B cell (primary cell): Measurements from ENCODE around the gene L3MBTL4. TPM values are rescaled to one million over a fixed set of nuclear protein-coding genes. Genes with fewer than 3 reads are reported as not detected.

Source experiments
- ATAC-seq: fragments of 200-7000 bp; cut with Tn5 transposase; one replicate; pipeline ENCODE4 v1.10.0; 2021; ENCODE audit warnings: low read depth, mild to moderate bottlenecking, moderate number of reproducible peaks, moderate library complexity
- CTCF ChIA-PET: fragments of 350-600 bp; sonication (Branson Sonifier 250); formaldehyde crosslinking; loops from one replicate; lab custom pipeline; 2021; ENCODE audit warnings: antibody characterized with exemption, inconsistent platforms; lab: Charles Lee
- POLR2A ChIA-PET: fragments of 350-600 bp; sonication (Branson Sonifier 250); formaldehyde crosslinking; loops from one replicate; lab custom pipeline; 2021; ENCODE audit warnings: antibody characterized with exemption; lab: Charles Lee
- DNase-seq: peaks from one replicate; pipeline ENCODE4 v3.0.0; 2013
- H2AFZ ChIP-seq: 2 replicates; pipeline ENCODE4 v1.6.1; 2012; ENCODE audit warnings: mild to moderate bottlenecking, low read depth, low read length; ENCODE audit not compliant: insufficient read depth, poor library complexity, severe bottlenecking
- H3K27ac ChIP-seq, 2 donors: 1 replicate in 1 of 2; 2 replicates in 1 of 2; pipeline ENCODE4 v1.5.1; 2012 to 2013; ENCODE audit warnings: low read length in 2 of 2, mild to moderate bottlenecking in 2 of 2, moderate library complexity in 1 of 2
- H3K27me3 ChIP-seq, 4 experiments: fragments of 200-600 bp in 1 of 4; sonication (generic) in 1 of 4; replicated peaks in 1 of 4; 1 replicate in 2 of 4; 2 replicates in 2 of 4; pipeline versions ENCODE4 v1.6.1 to v1.7.0; 2013 to 2016; ENCODE audit warnings: low read length in 3 of 4, mild to moderate bottlenecking in 2 of 4, mixed read lengths in 1 of 4, moderate library complexity in 1 of 4; ENCODE audit not compliant: insufficient read depth in 4 of 4, control insufficient read depth in 3 of 4; ENCODE audit errors: control extremely low read depth in 1 of 4
- H3K36me3 ChIP-seq, 2 experiments: replicated peaks in 1 of 2; 1 replicate in 1 of 2; 2 replicates in 1 of 2; pipeline versions ENCODE4 v1.6.1 to v1.7.1; 2013; ENCODE audit warnings: low read length in 1 of 2; ENCODE audit not compliant: insufficient read depth in 2 of 2, control insufficient read depth in 1 of 2; ENCODE audit errors: control extremely low read depth in 1 of 2, extremely low read depth in 1 of 2
- H3K4me1 ChIP-seq, 2 donors: fragments of 200-600 bp in 1 of 2; sonication (generic) in 1 of 2; 1 replicate in 1 of 2; 2 replicates in 1 of 2; pipeline versions ENCODE4 v1.5.1 to v1.6.1; 2013 to 2017; ENCODE audit warnings: low read length in 2 of 2; ENCODE audit not compliant: control insufficient read depth in 2 of 2, insufficient read depth in 2 of 2
- H3K4me2 ChIP-seq: replicated peaks from 2 replicates; pipeline ENCODE3; 2012; ENCODE audit warnings: mild to moderate bottlenecking, low read depth, low read length; ENCODE audit not compliant: poor library complexity, severe bottlenecking
- H3K4me3 ChIP-seq, 5 experiments: fragments of 200-600 bp in 1 of 5; sonication (generic) in 1 of 5; 1 replicate in 3 of 5; 2 replicates in 2 of 5; pipeline versions ENCODE4 v1.5.1 to v1.7.0; 2011 to 2016; ENCODE audit warnings: low read length in 4 of 5, mild to moderate bottlenecking in 4 of 5, low read depth in 2 of 5, control low read depth in 1 of 5, moderate library complexity in 1 of 5; ENCODE audit not compliant: insufficient read depth in 1 of 5; ENCODE audit errors: control extremely low read depth in 1 of 5, extremely low read depth in 1 of 5
- H3K79me2 ChIP-seq: fragments of 200-600 bp; sonication (generic); one replicate; pipeline ENCODE4 v1.6.0; 2016; ENCODE audit warnings: low read length; ENCODE audit not compliant: control insufficient read depth, insufficient read depth
- H3K9ac ChIP-seq: fragments of 200-600 bp; sonication (generic); 2 replicates; pipeline ENCODE4 v1.6.1; 2017; ENCODE audit warnings: mild to moderate bottlenecking, low read length, moderate library complexity
- H3K9me3 ChIP-seq, 3 donors: one replicate each; pipeline versions ENCODE4 v1.6.1 to v1.7.1; 2013; ENCODE audit warnings: low read length in 2 of 3; ENCODE audit not compliant: control insufficient read depth in 2 of 3, insufficient read depth in 1 of 3; ENCODE audit errors: control extremely low read depth in 1 of 3
- H4K20me1 ChIP-seq: 2 replicates; pipeline ENCODE4 v1.6.0; 2012; ENCODE audit warnings: mild to moderate bottlenecking, low read length; ENCODE audit not compliant: insufficient read depth, control insufficient read depth, poor library complexity, severe bottlenecking
- H3K27ac Mint-ChIP-seq: one replicate; pipeline ENCODE4 v1.8.0; 2021; ENCODE audit warnings: mixed read lengths
- H3K27me3 Mint-ChIP-seq: one replicate; pipeline ENCODE4 v1.8.0; 2021; ENCODE audit warnings: mixed read lengths
- H3K4me1 Mint-ChIP-seq: one replicate; pipeline ENCODE4 v1.8.0; 2021; ENCODE audit warnings: mixed read lengths
- H3K4me3 Mint-ChIP-seq: one replicate; pipeline ENCODE4 v1.8.0; 2021; ENCODE audit warnings: mixed read lengths
- H3K9me3 Mint-ChIP-seq: one replicate; pipeline ENCODE4 v1.8.0; 2022; ENCODE audit warnings: mixed read lengths; ENCODE audit not compliant: insufficient read depth
- EZH2 ChIP-seq: IDR thresholded peaks from 2 replicates; pipeline ENCODE4 v1.6.1; 2012; ENCODE audit warnings: borderline replicate concordance, low read depth, mild to moderate bottlenecking, moderate library complexity, low read length; ENCODE audit not compliant: insufficient read depth, poor library complexity, severe bottlenecking
- WGBS: methylation state at CpG from one replicate; pipeline ENCODE4 v1.1.5; 2013; ENCODE audit warnings: missing lambda C conversion rate; ENCODE audit not compliant: insufficient coverage; 5-methylcytosine and 5-hydroxymethylcytosine counted together
- intact Hi-C: fragments of 100-400 bp; cut with micrococcal nuclease; formaldehyde crosslinking; loops from one replicate; pipeline ENCODE4 v1.10.0; 2022
- polyA plus RNA-seq: library from polyadenylated mRNA; depleted of rRNA; stranded (reverse); fragments of >200 nt; gene quantifications from 2 replicates; pipeline ENCODE4 v1.2.3, GENCODE V29; 2012
- total RNA-seq, 2 donors: library from RNA; stranded (reverse); fragments of 120-200 nt in 1 of 2; gene quantifications; 1 replicate in 1 of 2; 2 replicates in 1 of 2; pipeline versions ENCODE4 v1.2.3 to v1.2.4, GENCODE V29; 2013 to 2022
- TF ChIP-seq, protein P1 (sequence below): fragments of 200-600 bp; IDR thresholded peaks from one replicate; pipeline ENCODE4 v1.8.0; 2022; ENCODE audit warnings: antibody characterized with exemption, mild to moderate bottlenecking

Gene L3MBTL4
- total and polyA plus RNA-seq, 2 donors (not counting 1 experiment from before 2014, with no cell fraction given) = 3.0 to 11.9 TPM

DNA sequence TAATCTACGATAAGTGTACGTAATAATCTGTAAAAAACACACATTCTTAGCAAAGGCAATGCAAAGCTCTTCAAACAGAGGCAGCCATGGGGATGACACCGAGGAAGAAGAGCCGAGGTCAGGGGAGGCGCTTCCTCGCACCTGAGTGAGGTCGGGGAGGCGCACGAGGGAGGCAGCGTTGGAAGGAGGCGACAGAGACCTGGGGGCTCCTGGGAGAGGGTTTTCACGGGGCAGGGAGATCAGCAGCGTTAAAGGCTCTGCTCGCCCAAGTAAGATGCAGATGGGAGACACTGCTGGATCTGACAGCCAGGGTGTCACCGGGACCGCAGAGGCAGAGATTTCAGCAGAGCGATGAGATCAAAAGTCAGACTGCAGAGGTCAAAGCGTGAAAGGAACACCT, 143.1 kb downstream of the L3MBTL4 start:
- intact Hi-C loops = no loop called here
- H3K4me2 ChIP-seq = no peak overlapping the region
- Mint-ChIP-seq H3K27ac (no peak overlapping the region), H3K27me3 (no peaks in the 10 kb centered on the region), H3K9me3 (no peaks in the 10 kb centered on the region), H3K4me3 (no peak overlapping the region), H3K4me1 (no peaks in the 10 kb centered on the region)
- POLR2A ChIA-PET = no interaction called here
- H4K20me1 ChIP-seq = no peaks in the 10 kb centered on the region
- no peaks in the 10 kb centered on the region for H3K27me3 ChIP-seq
- no peak overlapping the region for H3K9ac ChIP-seq
- ATAC-seq = no peak
- H3K9me3 ChIP-seq = peaks cover 0 to 5% (median 0%) of the 10 kb centered on the region in 3 donors
- no peak overlapping the region for H3K27ac ChIP-seq
- H3K79me2 ChIP-seq = no peaks in the 10 kb centered on the region
- WGBS = 93% methylated on average over 18 of the region's 18 CpGs
- H2AFZ ChIP-seq = no peak overlapping the region
- no peaks in the 10 kb centered on the region for H3K4me1 ChIP-seq
- CTCF ChIA-PET = no interaction called here
- H3K4me3 ChIP-seq = no peak overlapping the region
- DNase-seq = no peak
- TF ChIP-seq, protein P1, sequence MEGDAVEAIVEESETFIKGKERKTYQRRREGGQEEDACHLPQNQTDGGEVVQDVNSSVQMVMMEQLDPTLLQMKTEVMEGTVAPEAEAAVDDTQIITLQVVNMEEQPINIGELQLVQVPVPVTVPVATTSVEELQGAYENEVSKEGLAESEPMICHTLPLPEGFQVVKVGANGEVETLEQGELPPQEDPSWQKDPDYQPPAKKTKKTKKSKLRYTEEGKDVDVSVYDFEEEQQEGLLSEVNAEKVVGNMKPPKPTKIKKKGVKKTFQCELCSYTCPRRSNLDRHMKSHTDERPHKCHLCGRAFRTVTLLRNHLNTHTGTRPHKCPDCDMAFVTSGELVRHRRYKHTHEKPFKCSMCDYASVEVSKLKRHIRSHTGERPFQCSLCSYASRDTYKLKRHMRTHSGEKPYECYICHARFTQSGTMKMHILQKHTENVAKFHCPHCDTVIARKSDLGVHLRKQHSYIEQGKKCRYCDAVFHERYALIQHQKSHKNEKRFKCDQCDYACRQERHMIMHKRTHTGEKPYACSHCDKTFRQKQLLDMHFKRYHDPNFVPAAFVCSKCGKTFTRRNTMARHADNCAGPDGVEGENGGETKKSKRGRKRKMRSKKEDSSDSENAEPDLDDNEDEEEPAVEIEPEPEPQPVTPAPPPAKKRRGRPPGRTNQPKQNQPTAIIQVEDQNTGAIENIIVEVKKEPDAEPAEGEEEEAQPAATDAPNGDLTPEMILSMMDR = no peak
- no peak for TF ChIP-seq EZH2
- no peaks in the 10 kb centered on the region for H3K36me3 ChIP-seq

DNA sequence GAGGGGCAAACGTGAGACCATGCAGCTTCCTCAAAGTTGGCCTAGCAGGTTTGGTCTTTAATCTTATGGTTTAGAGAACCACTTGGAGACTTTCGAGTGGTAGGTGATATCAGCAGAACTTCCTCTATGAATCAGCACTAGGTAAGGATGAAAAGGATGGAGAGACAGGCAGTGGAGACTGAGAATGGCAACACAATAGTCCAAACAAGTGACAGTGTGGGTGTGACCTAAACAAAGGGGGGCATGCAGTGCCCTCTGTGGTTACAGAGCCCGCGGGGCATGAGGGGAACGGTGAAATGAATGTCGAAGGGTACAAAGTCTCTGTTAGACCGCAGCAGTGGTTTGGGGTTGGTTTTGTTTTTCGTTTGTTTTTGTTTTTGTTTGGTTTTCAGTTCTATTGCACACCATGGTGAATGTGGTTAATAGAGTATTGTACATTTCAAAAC, 143.9 kb downstream of the L3MBTL4 start:
- intact Hi-C loops = no loop called here
- no peak overlapping the region for H3K4me2 ChIP-seq
- no peaks in the 10 kb centered on the region for H3K9me3 Mint-ChIP-seq
- peaks cover 0 to 5% (median 0%) of the 10 kb centered on the region in 3 donors for H3K9me3 ChIP-seq
- H3K36me3 ChIP-seq = no peaks in the 10 kb centered on the region
- no peak overlapping the region for H3K27ac Mint-ChIP-seq
- no peak for TF ChIP-seq EZH2
- TF ChIP-seq, protein P1 = no peak
- no peaks in the 10 kb centered on the region for H3K27me3 ChIP-seq
- no peak overlapping the region for H3K27ac ChIP-seq
- POLR2A ChIA-PET = no interaction called here
- H4K20me1 ChIP-seq = no peaks in the 10 kb centered on the region
- CTCF ChIA-PET = no interaction called here
- no peaks in the 10 kb centered on the region for H3K4me1 ChIP-seq
- no peak for ATAC-seq
- H3K4me3 Mint-ChIP-seq = no peak overlapping the region
- DNase-seq = no peak
- no peaks in the 10 kb centered on the region for H3K27me3 Mint-ChIP-seq
- no peak overlapping the region for H3K4me3 ChIP-seq
- H3K79me2 ChIP-seq = no peaks in the 10 kb centered on the region
- no peaks in the 10 kb centered on the region for H3K4me1 Mint-ChIP-seq
- 54% methylated on average over 6 of the region's 8 CpGs for WGBS
- H2AFZ ChIP-seq = no peak overlapping the region
- no peak overlapping the region for H3K9ac ChIP-seq
